Measurements from ENCODE around the gene PPP1R11.

- TF ChIP-seq CTCF (IDR thresholded peaks at IDR 0.05): no peak
- no peak for TF ChIP-seq EZH2 (IDR thresholded peaks at IDR 0.05)
- no peak for TF ChIP-seq EZH2phosphoT487 (IDR thresholded peaks at IDR 0.05)
Measured at GRCh38 chr6:30062471-30063178, 4.4 kb upstream of the PPP1R11 start.

All from neural progenitor cell (in vitro differentiated cells).